Left ventricle myocardium inferior (tissue), 1 donor: ENCODE data around the gene SGK2. TPM values are rescaled to one million over a fixed set of nuclear protein-coding genes. Genes with fewer than 3 reads are reported as not detected.

ENCODE experiments used
- DNase-seq: peaks from one replicate; pipeline ENCODE4 v3.0.0-alpha.2; 2020
- H3K27ac ChIP-seq: fragments of 200-600 bp; replicated peaks from 2 replicates; pipeline ENCODE4 v1.8.0; 2021
- H3K27me3 ChIP-seq: fragments of 200-600 bp; 2 replicates; pipeline ENCODE4 v1.8.0; 2021; ENCODE audit warnings: low read depth
- H3K36me3 ChIP-seq: fragments of 200-600 bp; 2 replicates; pipeline ENCODE4 v1.8.0; 2021
- H3K4me1 ChIP-seq: fragments of 200-600 bp; 2 replicates; pipeline ENCODE4 v1.8.0; 2021
- H3K4me3 ChIP-seq: fragments of 200-600 bp; 2 replicates; pipeline ENCODE4 v1.8.0; 2021; ENCODE audit warnings: mild to moderate bottlenecking, moderate library complexity
- H3K9me3 ChIP-seq: fragments of 200-600 bp; replicated peaks from 2 replicates; pipeline ENCODE4 v1.8.0; 2021
- CTCF ChIP-seq: fragments of 200-600 bp; IDR thresholded peaks from 2 replicates; pipeline ENCODE4 v1.8.0; 2021; ENCODE audit warnings: antibody characterized with exemption, mild to moderate bottlenecking, borderline replicate concordance
- intact Hi-C: fragments of 100-400 bp; cut with micrococcal nuclease; formaldehyde crosslinking; loops from one replicate; pipeline ENCODE4 v1.11.0; 2022
- total RNA-seq: library from RNA; stranded (reverse); fragmentation: NEBNext Ultra II Directional; extraction: Animal tissue kit (Norgen Biotek cat#: 25700); gene quantifications from one replicate; pipeline ENCODE4 v1.2.1, GENCODE V29; 2021
- donor health status: DM: no; HTN: yes; CAD: no; lungs with severe emphysema.

SGK2 gene
- total RNA-seq, 1 donor from 2014 or later: 0.30 TPM

GRCh38 chr20:43529051-43529450, 29.8 kb upstream of the SGK2 start:
- H3K27me3 ChIP-seq: no peaks in the 10 kb centered on the region
- no peaks in the 10 kb centered on the region for H3K4me1 ChIP-seq
- no peaks in the 10 kb centered on the region for H3K36me3 ChIP-seq
- DNase-seq: no peak
- no peak overlapping the region for H3K4me3 ChIP-seq
- peaks cover 5% of the 10 kb centered on the region for H3K9me3 ChIP-seq
- intact Hi-C loops: no loop called here
- TF ChIP-seq CTCF: no peak
- no peak overlapping the region for H3K27ac ChIP-seq

- Histone ChIP-seq H3K4me3 (no peak overlapping the region), H3K27me3 (no peaks in the 10 kb centered on the region), H3K36me3 (no peaks in the 10 kb centered on the region), H3K9me3 (peaks cover 5% of the 10 kb centered on the region), H3K4me1 (no peaks in the 10 kb centered on the region), H3K27ac (no peak overlapping the region)
- intact Hi-C loops: no loop called here
- TF ChIP-seq CTCF: no peak
- no peak for DNase-seq
These were observed 29.2 kb upstream of the SGK2 start for GRCh38 chr20:43529457-43530153.

GRCh38 chr20:43530321-43531090, 28.3 kb upstream of the SGK2 start:
- no peak for DNase-seq
- Histone ChIP-seq H3K9me3 (no peaks in the 10 kb centered on the region), H3K36me3 (no peaks in the 10 kb centered on the region), H3K4me3 (no peak overlapping the region), H3K27ac (no peak overlapping the region), H3K4me1 (no peaks in the 10 kb centered on the region), H3K27me3 (no peaks in the 10 kb centered on the region)
- intact Hi-C loops: no loop called here
- TF ChIP-seq CTCF: no peak

GRCh38 chr20:43531091-43531443, 27.8 kb upstream of the SGK2 start:
- no peaks in the 10 kb centered on the region for H3K4me1 ChIP-seq
- TF ChIP-seq CTCF: no peak
- H3K9me3 ChIP-seq: no peaks in the 10 kb centered on the region
- intact Hi-C loops: no loop called here
- H3K27ac ChIP-seq: no peak overlapping the region
- H3K4me3 ChIP-seq: no peak overlapping the region
- H3K27me3 ChIP-seq: no peaks in the 10 kb centered on the region
- H3K36me3 ChIP-seq: no peaks in the 10 kb centered on the region
- DNase-seq: no peak

- no peaks in the 10 kb centered on the region for H3K9me3 ChIP-seq
- H3K4me1 ChIP-seq: no peaks in the 10 kb centered on the region
- intact Hi-C loops: no loop called here
- TF ChIP-seq CTCF: no peak
- peaks cover 3% of the 10 kb centered on the region for H3K36me3 ChIP-seq
- no peak overlapping the region for H3K4me3 ChIP-seq
- no peaks in the 10 kb centered on the region for H3K27me3 ChIP-seq
- DNase-seq: no peak
- H3K27ac ChIP-seq: no peak overlapping the region
These were observed 26.3 kb upstream of the SGK2 start for GRCh38 chr20:43532416-43533055.
